H1 (cell line): ENCODE measurements around the gene ASIC5. TPM values are rescaled to one million over a fixed set of nuclear protein-coding genes. Genes with fewer than 3 reads are reported as not detected.

ENCODE experiments used
- polyA plus RNA-seq, 7 experiments: library from polyadenylated mRNA; depleted of rRNA in 3 of 7; stranded (reverse) in 5 of 7; unstranded in 2 of 7; fragments of >200 nt in 5 of 7; fragments of 200-250 nt in 2 of 7; gene quantifications; 1 replicate in 5 of 7; 2 replicates in 1 of 7; 4 replicates in 1 of 7; pipeline versions ENCODE4 v1.2.1 to v1.2.3, GENCODE V29; 2011 to 2013; ENCODE audit warnings: missing spikeins in 2 of 7, mixed read lengths in 2 of 7
- total RNA-seq: library from RNA; stranded (reverse); fragmentation: NEBNext Ultra II Directional; extraction: Animal tissue kit (Norgen Biotek cat#: 25700); gene quantifications from 2 replicates; pipeline ENCODE4 v1.2.1, GENCODE V29; 2021

The ASIC5 gene
- total and polyA plus RNA-seq, 2 of the 8 experiments (the other 6 are each of a cell fraction or from before 2014, with no cell fraction given) = not detected

Other genes starting within 250 kb of the ASIC5 start
- gene GUCY1A1, start 199.4 kb downstream of the ASIC5 start, total RNA-seq = not detected in 2 replicates
- 0.05 TPM in 1 of 2 replicates, not detected in the other for gene GUCY1A1, start 199.4 kb downstream of the ASIC5 start, polyA plus RNA-seq (2011; rRNA removed)
- gene GUCY1B1, start 107.3 kb downstream of the ASIC5 start, total RNA-seq = 2.1 and 2.9 TPM in 2 replicates
- 0.77 and 1.5 TPM in 2 replicates for gene GUCY1B1, start 107.3 kb downstream of the ASIC5 start, polyA plus RNA-seq (2011; rRNA removed)
- not detected in 2 replicates for gene TDO2, start 37.4 kb upstream of the ASIC5 start, total RNA-seq
- gene TDO2, start 37.4 kb upstream of the ASIC5 start, polyA plus RNA-seq (2011; rRNA removed) = 0.03 TPM in 1 of 2 replicates, not detected in the other
- 0.41 and 0.65 TPM in 2 replicates for gene CTSO, start 87.6 kb upstream of the ASIC5 start, total RNA-seq
- gene CTSO, start 87.6 kb upstream of the ASIC5 start, polyA plus RNA-seq (2011; rRNA removed) = 0.16 and 0.39 TPM in 2 replicates